AG09309 (cell line): ENCODE results near the gene CCDC91.
"Not testable (repeated sequence)": the region's sequence is repeated elsewhere in the genome, so short reads cannot be mapped to it uniquely, and the experiment has no call there.

ENCODE experiments used
- DNase-seq: peaks from one replicate; pipeline ENCODE4 v3.0.0-alpha.2; 2010; ENCODE audit warnings: low read depth
- H3K4me3 ChIP-seq: 2 replicates; pipeline ENCODE4 v1.5.1; 2011; ENCODE audit warnings: mild to moderate bottlenecking, low read depth, low read length, moderate library complexity; ENCODE audit not compliant: control insufficient read depth
- CTCF ChIP-seq: IDR thresholded peaks from 2 replicates; pipeline ENCODE4 v1.5.1; 2011; ENCODE audit warnings: mild to moderate bottlenecking, low read depth, low read length, inconsistent platforms; ENCODE audit not compliant: insufficient read depth, control insufficient read depth; ENCODE audit errors: missing control alignments

Gene CCDC91

GRCh38 chr12:28191051-28192048 is 1.1 kb downstream of the CCDC91 start:
- peak overlapping the region; percentile 87 for H3K4me3 ChIP-seq
- TF ChIP-seq CTCF: no peak
- DNase-seq: no peak

DNA sequence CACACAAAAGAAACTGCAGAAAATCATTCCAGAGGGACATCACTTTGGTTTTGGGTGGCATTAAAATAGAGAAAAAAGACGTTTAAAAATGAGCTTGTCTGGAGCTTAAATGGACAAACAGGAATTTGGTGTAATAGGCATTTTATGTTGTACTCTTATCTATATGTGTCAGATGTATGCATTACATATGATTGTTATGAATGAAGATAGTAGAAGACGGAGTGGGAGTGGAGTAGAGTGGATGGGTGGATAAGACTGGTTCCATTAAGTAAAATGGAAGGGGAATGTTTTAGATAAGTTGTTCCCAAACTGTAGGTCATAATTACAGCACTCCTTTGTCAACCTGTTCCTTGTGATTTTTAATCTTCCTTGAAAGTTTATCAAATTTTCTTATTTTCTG is 1.9 kb downstream of the CCDC91 start:
- DNase-seq: no peak
- no peak overlapping the region for H3K4me3 ChIP-seq
- TF ChIP-seq CTCF: no peak

GRCh38 chr12:28194621-28195020 is 4.4 kb downstream of the CCDC91 start:
- not testable (repeated sequence) for DNase-seq, H3K4me3 ChIP-seq

DNA sequence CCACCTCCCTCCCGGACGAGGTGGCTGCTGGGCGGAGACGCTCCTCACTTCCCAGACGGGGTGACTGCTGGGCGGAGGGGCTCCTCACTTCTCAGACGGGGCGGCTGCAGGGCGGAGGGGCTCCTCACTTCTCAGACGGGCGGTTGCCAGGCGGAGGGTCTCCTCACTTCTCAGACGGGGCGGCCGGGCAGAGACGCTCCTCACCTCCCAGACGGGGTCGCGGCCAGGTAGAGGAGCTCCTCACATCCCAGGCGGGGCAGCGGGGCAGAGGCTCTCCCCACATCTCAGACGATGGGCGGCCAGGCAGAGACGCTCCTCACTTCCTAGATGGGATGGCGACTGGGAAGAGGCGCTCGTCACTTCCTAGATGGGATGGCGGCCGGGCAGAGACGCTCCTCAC is 10.9 kb downstream of the CCDC91 start:
- H3K4me3 ChIP-seq, DNase-seq: not testable (repeated sequence)

DNA sequence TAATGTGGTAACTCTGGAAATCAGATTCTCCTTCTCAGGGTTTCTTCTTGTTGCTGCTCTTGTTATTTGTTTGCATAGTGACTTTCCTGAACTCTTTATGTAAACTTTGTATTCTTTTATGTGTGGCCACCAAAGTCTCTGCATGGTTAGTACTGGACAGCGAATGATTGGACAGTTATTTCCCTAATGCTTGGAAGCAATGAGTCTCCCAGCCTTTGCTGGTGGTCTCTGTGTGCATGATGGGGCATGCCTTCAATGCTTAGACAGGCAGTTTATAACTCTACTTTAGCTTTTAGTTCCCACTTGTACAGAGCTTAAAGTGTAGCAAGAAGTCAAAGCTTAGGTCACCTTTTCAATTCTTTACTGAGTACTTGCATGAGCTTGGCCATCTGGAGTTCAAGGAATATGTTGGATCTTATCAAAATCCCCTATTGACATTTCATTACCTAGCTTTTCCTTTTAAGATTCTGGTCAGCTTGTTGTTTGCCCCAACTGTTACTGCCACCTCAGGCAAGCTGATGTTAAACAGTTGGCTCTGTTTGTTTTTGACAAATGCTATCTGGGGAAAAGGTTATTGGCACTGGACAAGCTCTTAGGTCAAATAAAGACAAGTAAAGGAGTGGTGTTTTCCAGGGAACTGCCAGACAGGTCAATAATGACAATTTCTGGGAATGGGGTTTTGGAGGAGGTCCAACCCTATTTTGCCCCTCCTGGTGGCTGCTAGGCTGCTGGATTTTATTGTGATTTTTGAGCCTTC is 12.3 kb downstream of the CCDC91 start:
- no peak for DNase-seq
- no peak for TF ChIP-seq CTCF
- no peak overlapping the region for H3K4me3 ChIP-seq

DNA sequence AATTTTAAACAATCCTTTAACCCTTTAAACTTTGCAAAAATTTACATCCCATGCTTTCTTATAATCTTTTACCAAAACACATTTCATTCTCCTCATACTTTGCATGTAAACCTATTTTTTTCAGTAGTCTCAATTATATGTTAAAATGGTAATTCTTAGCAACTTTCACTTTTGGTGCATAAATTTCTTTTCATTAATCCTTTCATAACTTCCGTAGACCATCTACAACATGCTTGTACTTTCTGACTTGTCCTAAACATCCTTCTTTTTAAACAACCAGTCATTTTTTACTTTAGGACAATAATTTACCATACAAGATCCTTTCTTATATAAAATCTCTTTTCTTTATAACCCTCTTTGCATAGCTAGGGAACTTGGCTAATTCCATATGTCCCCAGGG is 19.5 kb downstream of the CCDC91 start:
- no peak for DNase-seq
- TF ChIP-seq CTCF: no peak
- H3K4me3 ChIP-seq: no peak overlapping the region

- no peak for TF ChIP-seq CTCF
- no peak for DNase-seq
- no peak overlapping the region for H3K4me3 ChIP-seq
Observed at GRCh38 chr12:28212182-28212581, 21.9 kb downstream of the CCDC91 start.
